ENCODE data around the gene PLEKHJ1. TPM values are rescaled to one million over a fixed set of nuclear protein-coding genes. Genes with fewer than 3 reads are reported as not detected.

Gene PLEKHJ1
- total RNA-seq, 1 experiment from 2014 or later = 189 TPM

GRCh38 chr19:2232286-2233151 lies 3.6 kb downstream of the PLEKHJ1 start:
- ATAC-seq (no peak), DNase-seq (ENCODE audit: low spot score) (no peak)
- Mint-ChIP-seq H3K27me3 (ENCODE audit: low read depth) (peaks cover 5% of the 10 kb centered on the region; the same call in 1 of the 2 replicates), H3K4me3 (no peak overlapping the region), H3K4me1 (peaks cover 7% of the 10 kb centered on the region), H3K27ac (peak overlapping the region; percentile 65), H3K36me3 (peaks cover 9% of the 10 kb centered on the region; the same call in 1 of the 2 replicates), H3K9me3 (no peaks in the 10 kb centered on the region)
- POLR2A ChIA-PET = no interaction called here
- CTCF ChIA-PET = interaction anchor here (1.0 to 1.3 kb wide), 2 partner anchors 11 to 83 kb away, joined by 4 read pairs; no protein-coding TSS in a partner anchor
- TF ChIP-seq GABPB1 (CRISPR knock-in tag; IDR thresholded peaks at IDR 0.05) (no peak), MXD4 (CRISPR knock-in tag; IDR thresholded peaks at IDR 0.05; ENCODE audit: borderline replicate concordance) (no peak), MLX (CRISPR knock-in tag; IDR thresholded peaks at IDR 0.05) (no peak), AFF4 (CRISPR knock-in tag; IDR thresholded peaks at IDR 0.05; ENCODE audit: borderline replicate concordance) (no peak), TEAD4 (CRISPR knock-in tag; IDR thresholded peaks at IDR 0.05) (no peak), NFYB (CRISPR knock-in tag; conservative IDR thresholded peaks at IDR 0.05; ENCODE audit: low read depth) (no peak), ZNF121 (CRISPR knock-in tag; IDR thresholded peaks at IDR 0.05) (no peak), HMGA2 (CRISPR knock-in tag; IDR thresholded peaks at IDR 0.05) (no peak), RELA (CRISPR knock-in tag; IDR thresholded peaks at IDR 0.05; ENCODE audit: borderline replicate concordance) (no peak), ELF4 (CRISPR knock-in tag; IDR thresholded peaks at IDR 0.05; ENCODE audit: low read depth) (no peak), ZMAT4 (CRISPR knock-in tag; IDR thresholded peaks at IDR 0.05) (no peak), MAX (CRISPR knock-in tag; IDR thresholded peaks at IDR 0.05) (no peak), TCF7 (CRISPR knock-in tag; IDR thresholded peaks at IDR 0.05; ENCODE audit: low read depth) (no peak), E2F5 (CRISPR knock-in tag; IDR thresholded peaks at IDR 0.05) (no peak), TEAD1 (CRISPR knock-in tag; IDR thresholded peaks at IDR 0.05) (no peak), JUN (CRISPR knock-in tag; IDR thresholded peaks at IDR 0.05) (no peak), ZNF671 (CRISPR knock-in tag; IDR thresholded peaks at IDR 0.05) (no peak), ZNF532 (CRISPR knock-in tag; IDR thresholded peaks at IDR 0.05; ENCODE audit: borderline replicate concordance) (no peak), FOXP4 (CRISPR knock-in tag; IDR thresholded peaks at IDR 0.05) (no peak), ETV6 (CRISPR knock-in tag; IDR thresholded peaks at IDR 0.05) (no peak)

Measured in WTC11 (cell line).